ENCODE results near the gene TNFRSF8.

DNA sequence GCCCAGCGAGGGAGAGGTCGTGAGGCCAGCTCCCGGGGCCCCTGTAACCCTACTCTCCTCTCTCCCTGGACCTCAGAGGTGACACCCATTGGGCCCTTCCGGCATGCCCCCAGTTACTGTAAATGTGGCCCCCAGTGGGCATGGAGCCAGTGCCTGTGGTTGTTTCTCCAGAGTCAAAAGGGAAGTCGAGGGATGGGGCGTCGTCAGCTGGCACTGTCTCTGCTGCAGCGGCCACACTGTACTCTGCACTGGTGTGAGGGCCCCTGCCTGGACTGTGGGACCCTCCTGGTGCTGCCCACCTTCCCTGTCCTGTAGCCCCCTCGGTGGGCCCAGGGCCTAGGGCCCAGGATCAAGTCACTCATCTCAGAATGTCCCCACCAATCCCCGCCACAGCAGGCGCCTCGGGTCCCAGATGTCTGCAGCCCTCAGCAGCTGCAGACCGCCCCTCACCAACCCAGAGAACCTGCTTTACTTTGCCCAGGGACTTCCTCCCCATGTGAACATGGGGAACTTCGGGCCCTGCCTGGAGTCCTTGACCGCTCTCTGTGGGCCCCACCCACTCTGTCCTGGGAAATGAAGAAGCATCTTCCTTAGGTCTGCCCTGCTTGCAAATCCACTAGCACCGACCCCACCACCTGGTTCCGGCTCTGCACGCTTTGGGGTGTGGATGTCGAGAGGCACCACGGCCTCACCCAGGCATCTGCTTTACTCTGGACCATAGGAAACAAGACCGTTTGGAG, 80.0 kb downstream of the TNFRSF8 start:
- TF ChIP-seq CTCF (IDR thresholded peaks at IDR 0.05): no peak
- TF ChIP-seq POLR2A (IDR thresholded peaks at IDR 0.05): no peak

Measured in adrenal gland (tissue), 5 donors.